MCF 10A (cell line): ENCODE data around the gene USP17L24. TPM values are rescaled to one million over a fixed set of nuclear protein-coding genes. Genes with fewer than 3 reads are reported as not detected.
"Not testable (repeated sequence)": the region's sequence is repeated elsewhere in the genome, so short reads cannot be mapped to it uniquely, and the experiment has no call there.

Experiments
- Bru-seq: library from RNA; stranded (reverse); fragments of 400-500 nt; gene quantifications from one replicate; lab custom pipeline; 2021; lab: Mats Ljungman, UMichigan
- BruChase-seq, 2 experiments: library from RNA; stranded (reverse); fragments of 400-500 nt; gene quantifications; one replicate each; lab custom pipeline; 2021; lab: Mats Ljungman, UMichigan
- BruUV-seq: library from RNA; stranded (reverse); fragments of 400-500 nt; replicated peaks from 2 replicates; lab custom pipeline; 2021; lab: Mats Ljungman, UMichigan
- CTCF ChIA-PET: fragments of 300-600 bp; sonication (Branson Sonifier 250); formaldehyde crosslinking; extraction: SDS; loops from one replicate; lab custom pipeline; 2021; ENCODE audit warnings: antibody characterized with exemption, inconsistent platforms; lab: Yijun Ruan, JAX
- POLR2A ChIA-PET: fragments of 300-600, 350-650 bp; sonication (Branson Sonifier 250); formaldehyde crosslinking; extraction: SDS; loops from one replicate; lab custom pipeline; 2020; ENCODE audit warnings: antibody characterized with exemption, inconsistent platforms; lab: Yijun Ruan, JAX
- DNase-seq: peaks from one replicate; pipeline ENCODE4 v3.0.0-alpha.2; 2018; ENCODE audit not compliant: unreplicated experiment
- H3K27ac Mint-ChIP-seq: one replicate; pipeline ENCODE4 v1.8.0; 2022; ENCODE audit warnings: mild to moderate bottlenecking, low read depth, mixed read lengths; ENCODE audit not compliant: unreplicated experiment
- H3K27me3 Mint-ChIP-seq: one replicate; pipeline ENCODE4 v1.8.0; 2022; ENCODE audit warnings: mixed read lengths; ENCODE audit not compliant: insufficient read depth, unreplicated experiment
- H3K36me3 Mint-ChIP-seq: one replicate; pipeline ENCODE4 v1.8.0; 2022; ENCODE audit warnings: mild to moderate bottlenecking, moderate library complexity, mixed read lengths; ENCODE audit not compliant: insufficient read depth, unreplicated experiment
- H3K4me1 Mint-ChIP-seq: one replicate; pipeline ENCODE4 v1.8.0; 2022; ENCODE audit warnings: mixed read lengths; ENCODE audit not compliant: insufficient read depth, unreplicated experiment
- H3K4me3 Mint-ChIP-seq: one replicate; pipeline ENCODE4 v1.8.0; 2022; ENCODE audit warnings: mild to moderate bottlenecking, moderate library complexity, mixed read lengths; ENCODE audit not compliant: unreplicated experiment
- H3K9me3 Mint-ChIP-seq: one replicate; pipeline ENCODE4 v1.8.0; 2022; ENCODE audit warnings: mixed read lengths; ENCODE audit not compliant: unreplicated experiment
- intact Hi-C: fragments of 100-400 bp; cut with micrococcal nuclease; formaldehyde crosslinking; loops from 2 replicates; pipeline ENCODE4 v1.14.1; 2022
- long read RNA-seq: library from polyadenylated mRNA; stranded (forward); transcript quantifications from one replicate; pipeline ENCODE4 v2.0.0, GENCODE V29; 2022
- total RNA-seq: library from RNA; stranded (reverse); gene quantifications from 2 replicates; pipeline ENCODE4 v1.2.3, GENCODE V29; 2022

USP17L24 gene, protein sequence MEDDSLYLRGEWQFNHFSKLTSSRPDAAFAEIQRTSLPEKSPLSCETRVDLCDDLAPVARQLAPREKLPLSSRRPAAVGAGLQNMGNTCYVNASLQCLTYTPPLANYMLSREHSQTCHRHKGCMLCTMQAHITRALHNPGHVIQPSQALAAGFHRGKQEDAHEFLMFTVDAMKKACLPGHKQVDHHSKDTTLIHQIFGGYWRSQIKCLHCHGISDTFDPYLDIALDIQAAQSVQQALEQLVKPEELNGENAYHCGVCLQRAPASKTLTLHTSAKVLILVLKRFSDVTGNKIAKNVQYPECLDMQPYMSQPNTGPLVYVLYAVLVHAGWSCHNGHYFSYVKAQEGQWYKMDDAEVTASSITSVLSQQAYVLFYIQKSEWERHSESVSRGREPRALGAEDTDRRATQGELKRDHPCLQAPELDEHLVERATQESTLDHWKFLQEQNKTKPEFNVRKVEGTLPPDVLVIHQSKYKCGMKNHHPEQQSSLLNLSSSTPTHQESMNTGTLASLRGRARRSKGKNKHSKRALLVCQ
- total RNA-seq, result not detected in 2 replicates
- Bru-seq, nascent RNA, result not detected
- not detected for BruChase-seq, experiment 1, labeled RNA remaining after a 6-hour chase
- BruChase-seq, experiment 2, labeled RNA remaining after a 2-hour chase, result not detected
- long read RNA-seq, result 0 reads

- H3K27me3 Mint-ChIP-seq, H3K9me3 Mint-ChIP-seq, H3K4me3 Mint-ChIP-seq, POLR2A ChIA-PET, H3K4me1 Mint-ChIP-seq, H3K36me3 Mint-ChIP-seq, DNase-seq, intact Hi-C loops, CTCF ChIA-PET, H3K27ac Mint-ChIP-seq, BruUV-seq: not testable (repeated sequence)
Measured at GRCh38 chr4:9324865-9325264, at the start of gene USP17L24. Gene USP17L24 (plus strand): TSS chr4:9325165. CDS start chr4:9325165, 0 bp downstream.

DNA sequence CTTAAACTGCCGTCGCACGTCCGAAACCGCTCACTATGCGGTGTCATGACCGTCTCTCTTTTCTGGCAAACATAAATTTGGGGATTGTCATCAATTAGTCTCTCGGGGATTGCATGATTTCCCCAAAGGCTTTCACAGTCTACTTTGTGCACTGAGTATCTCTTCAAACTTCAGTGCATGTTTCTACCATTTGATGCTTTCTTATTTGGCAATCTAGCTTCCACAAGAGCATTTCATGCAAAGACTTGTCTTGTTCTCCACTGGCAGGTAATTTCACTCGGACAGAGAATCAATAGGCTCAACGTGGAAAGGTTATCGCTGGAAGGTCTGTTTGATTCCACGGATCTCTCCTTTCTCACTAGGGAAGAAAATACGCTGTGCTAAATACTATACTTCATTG is 774 bp upstream of the USP17L24 start:
- POLR2A ChIA-PET, H3K4me1 Mint-ChIP-seq, H3K27me3 Mint-ChIP-seq, CTCF ChIA-PET, intact Hi-C loops, H3K36me3 Mint-ChIP-seq, DNase-seq, BruUV-seq, H3K9me3 Mint-ChIP-seq, H3K4me3 Mint-ChIP-seq, H3K27ac Mint-ChIP-seq: not testable (repeated sequence)

- CTCF ChIA-PET, H3K4me3 Mint-ChIP-seq, H3K4me1 Mint-ChIP-seq, H3K36me3 Mint-ChIP-seq, H3K27ac Mint-ChIP-seq, intact Hi-C loops, H3K9me3 Mint-ChIP-seq, DNase-seq, POLR2A ChIA-PET, H3K27me3 Mint-ChIP-seq, BruUV-seq: not testable (repeated sequence)
Measured at GRCh38 chr4:9329611-9330010, 4.6 kb downstream of the USP17L24 start, which contains the start of gene USP17L25. Gene USP17L25 (plus strand): TSS chr4:9329911. CDS start chr4:9329911, 0 bp downstream.

DNA sequence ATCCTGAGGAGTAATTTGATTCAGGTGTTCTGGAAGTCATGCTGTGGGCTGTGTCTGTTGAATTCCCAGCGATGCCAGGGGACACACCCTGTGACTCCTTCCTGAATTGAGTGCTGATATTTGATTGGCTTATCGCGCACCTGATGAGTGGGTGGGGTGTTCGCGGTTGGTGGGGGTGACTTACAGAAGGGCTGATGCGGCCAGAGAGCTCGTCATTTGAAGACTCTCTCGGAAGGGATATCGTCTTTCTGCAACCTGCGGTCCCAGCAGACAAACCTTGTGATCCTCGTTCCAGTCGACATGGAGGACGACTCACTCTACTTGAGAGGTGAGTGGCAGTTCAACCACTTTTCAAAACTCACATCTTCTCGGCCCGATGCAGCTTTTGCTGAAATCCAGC is 9.4 kb downstream of the USP17L24 start, which contains the start of gene USP17L26:
Gene USP17L26, plus strand, starts transcription at position 301 of the 400 bp plus-strand sequence. Its CDS starts 0 bp downstream, at position 301.
- POLR2A ChIA-PET, H3K9me3 Mint-ChIP-seq, BruUV-seq, H3K27ac Mint-ChIP-seq, H3K4me3 Mint-ChIP-seq, H3K27me3 Mint-ChIP-seq, CTCF ChIA-PET, H3K4me1 Mint-ChIP-seq, DNase-seq, H3K36me3 Mint-ChIP-seq, intact Hi-C loops: not testable (repeated sequence)

DNA sequence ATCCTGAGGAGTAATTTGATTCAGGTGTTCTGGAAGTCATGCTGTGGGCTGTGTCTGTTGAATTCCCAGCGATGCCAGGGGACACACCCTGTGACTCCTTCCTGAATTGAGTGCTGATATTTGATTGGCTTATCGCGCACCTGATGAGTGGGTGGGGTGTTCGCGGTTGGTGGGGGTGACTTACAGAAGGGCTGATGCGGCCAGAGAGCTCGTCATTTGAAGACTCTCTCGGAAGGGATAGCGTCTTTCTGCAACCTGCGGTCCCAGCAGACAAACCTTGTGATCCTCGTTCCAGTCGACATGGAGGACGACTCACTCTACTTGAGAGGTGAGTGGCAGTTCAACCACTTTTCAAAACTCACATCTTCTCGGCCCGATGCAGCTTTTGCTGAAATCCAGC is 14.1 kb downstream of the USP17L24 start, which contains the start of gene USP17L5:
Gene USP17L5, plus strand, starts transcription at position 301 of the 400 bp plus-strand sequence. Its CDS starts 0 bp downstream, at position 301.
- H3K27ac Mint-ChIP-seq, H3K9me3 Mint-ChIP-seq, H3K4me3 Mint-ChIP-seq, DNase-seq, H3K36me3 Mint-ChIP-seq, BruUV-seq, POLR2A ChIA-PET, H3K4me1 Mint-ChIP-seq, H3K27me3 Mint-ChIP-seq, CTCF ChIA-PET, intact Hi-C loops: not testable (repeated sequence)

GRCh38 chr4:9343848-9344247 is 18.9 kb downstream of the USP17L24 start, which contains the start of gene USP17L27:
Gene USP17L27 (plus strand): TSS chr4:9344148. CDS start chr4:9344148, 0 bp downstream.
- H3K4me3 Mint-ChIP-seq, H3K27me3 Mint-ChIP-seq, H3K4me1 Mint-ChIP-seq, DNase-seq, intact Hi-C loops, POLR2A ChIA-PET, CTCF ChIA-PET, H3K27ac Mint-ChIP-seq, H3K9me3 Mint-ChIP-seq, BruUV-seq, H3K36me3 Mint-ChIP-seq: not testable (repeated sequence)

DNA sequence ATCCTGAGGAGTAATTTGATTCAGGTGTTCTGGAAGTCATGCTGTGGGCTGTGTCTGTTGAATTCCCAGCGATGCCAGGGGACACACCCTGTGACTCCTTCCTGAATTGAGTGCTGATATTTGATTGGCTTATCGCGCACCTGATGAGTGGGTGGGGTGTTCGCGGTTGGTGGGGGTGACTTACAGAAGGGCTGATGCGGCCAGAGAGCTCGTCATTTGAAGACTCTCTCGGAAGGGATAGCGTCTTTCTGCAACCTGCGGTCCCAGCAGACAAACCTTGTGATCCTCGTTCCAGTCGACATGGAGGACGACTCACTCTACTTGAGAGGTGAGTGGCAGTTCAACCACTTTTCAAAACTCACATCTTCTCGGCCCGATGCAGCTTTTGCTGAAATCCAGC is 23.6 kb downstream of the USP17L24 start, which contains the start of gene USP17L28:
Gene USP17L28, plus strand, starts transcription at position 301 of the 400 bp plus-strand sequence. Its CDS starts 0 bp downstream, at position 301.
- POLR2A ChIA-PET, intact Hi-C loops, H3K36me3 Mint-ChIP-seq, H3K4me1 Mint-ChIP-seq, H3K9me3 Mint-ChIP-seq, H3K27ac Mint-ChIP-seq, H3K4me3 Mint-ChIP-seq, DNase-seq, BruUV-seq, H3K27me3 Mint-ChIP-seq, CTCF ChIA-PET: not testable (repeated sequence)

DNA sequence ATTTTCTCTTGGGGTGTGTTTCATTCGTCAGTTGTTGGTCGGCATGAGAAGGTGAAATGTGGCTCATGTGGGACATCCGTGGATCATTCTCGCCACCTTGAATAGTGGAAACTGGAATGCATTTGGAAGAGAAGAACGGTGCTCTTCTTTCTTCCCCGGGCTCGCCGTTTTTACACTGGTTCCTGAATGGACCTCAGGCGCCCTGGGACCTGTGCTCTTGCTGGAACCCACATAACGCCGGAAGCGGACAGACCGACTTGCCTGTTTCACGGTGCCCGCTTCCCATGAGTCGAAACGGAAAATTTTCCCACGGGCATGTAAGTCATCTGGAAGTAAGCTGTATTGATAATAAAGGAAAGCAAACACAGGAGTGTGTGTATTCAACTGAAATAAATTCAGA is 25.9 kb downstream of the USP17L24 start:
- CTCF ChIA-PET, H3K36me3 Mint-ChIP-seq, BruUV-seq, DNase-seq, H3K9me3 Mint-ChIP-seq, POLR2A ChIA-PET, H3K27ac Mint-ChIP-seq, H3K4me1 Mint-ChIP-seq, H3K4me3 Mint-ChIP-seq, H3K27me3 Mint-ChIP-seq, intact Hi-C loops: not testable (repeated sequence)

- CTCF ChIA-PET, POLR2A ChIA-PET, H3K27ac Mint-ChIP-seq, H3K9me3 Mint-ChIP-seq, DNase-seq, BruUV-seq, H3K4me3 Mint-ChIP-seq, intact Hi-C loops, H3K4me1 Mint-ChIP-seq, H3K36me3 Mint-ChIP-seq, H3K27me3 Mint-ChIP-seq: not testable (repeated sequence)
Measured at GRCh38 chr4:9353338-9353737, 28.4 kb downstream of the USP17L24 start, which contains the start of gene USP17L29. Gene USP17L29 (plus strand): TSS chr4:9353638. CDS start chr4:9353638, 0 bp downstream.
